Thoracic aorta (tissue), 2 donors: ENCODE results near the gene ANTXR2. TPM values are rescaled to one million over a fixed set of nuclear protein-coding genes. Genes with fewer than 3 reads are reported as not detected.

Experiments used
- ATAC-seq: fragments of 150-250 bp; one replicate; pipeline ENCODE4 v1.8.0; 2017; ENCODE audit warnings: low read depth; ENCODE audit not compliant: insufficient number of reproducible peaks, low FRiP score
- DNase-seq: peaks from one replicate; pipeline ENCODE4 v3.0.0-alpha.2; 2020; ENCODE audit warnings: low spot score
- H3K27ac ChIP-seq, 2 donors: fragments of 200-600 bp; sonication (generic); 1 replicate in 1 of 2; 2 replicates in 1 of 2; pipeline ENCODE4 v1.5.1; 2016; ENCODE audit warnings: mild to moderate bottlenecking in 2 of 2, moderate library complexity in 2 of 2
- H3K27me3 ChIP-seq: fragments of 200-600 bp; sonication (generic); replicated peaks from 2 replicates; pipeline ENCODE4 v1.6.0; 2016; ENCODE audit warnings: mild to moderate bottlenecking; ENCODE audit not compliant: insufficient read depth
- H3K36me3 ChIP-seq: fragments of 200-600 bp; sonication (generic); one replicate; pipeline ENCODE4 v1.5.1; 2016
- H3K4me1 ChIP-seq, 2 donors: fragments of 200-600 bp; sonication (generic); 1 replicate in 1 of 2; 2 replicates in 1 of 2; pipeline versions ENCODE4 v1.5.1 to v1.6.0; 2016; ENCODE audit warnings: low read depth in 2 of 2, mild to moderate bottlenecking in 1 of 2; ENCODE audit not compliant: control insufficient read depth in 1 of 2
- H3K4me3 ChIP-seq: fragments of 200-600 bp; sonication (generic); 2 replicates; pipeline ENCODE4 v1.5.1; 2016; ENCODE audit warnings: mild to moderate bottlenecking
- H3K9me3 ChIP-seq: fragments of 200-600 bp; sonication (generic); 2 replicates; pipeline ENCODE4 v1.5.1; 2016
- CTCF ChIP-seq: fragments of 200-600 bp; sonication (generic); IDR thresholded peaks from one replicate; pipeline ENCODE4 v1.5.1; 2019; ENCODE audit warnings: antibody characterized with exemption
- total RNA-seq, 2 donors: library from RNA; depleted of rRNA; stranded (reverse); fragments of >200 nt; gene quantifications; one replicate each; pipeline versions ENCODE4 v1.1.0 to v1.2.3, GENCODE V29; 2016

The ANTXR2 gene
- total RNA-seq, 2 donors from 2014 or later: 48.3 to 63.8 TPM

GRCh38 chr4:80078346-80079092 lies 5.5 kb upstream of the ANTXR2 start:
- no peak overlapping the region for H3K4me3 ChIP-seq
- no peaks in the 10 kb centered on the region for H3K9me3 ChIP-seq
- H3K27ac ChIP-seq: no peak overlapping the region
- no peaks in the 10 kb centered on the region for H3K27me3 ChIP-seq
- H3K36me3 ChIP-seq: no peaks in the 10 kb centered on the region
- ATAC-seq (no peak), DNase-seq (no peak)
- no peak for TF ChIP-seq CTCF
- H3K4me1 ChIP-seq: peaks cover 5 to 8% of the 10 kb centered on the region in 2 donors

- Histone ChIP-seq H3K9me3 (no peaks in the 10 kb centered on the region), H3K36me3 (no peaks in the 10 kb centered on the region), H3K27me3 (no peaks in the 10 kb centered on the region), H3K4me3 (no peak overlapping the region), H3K27ac (no peak overlapping the region), H3K4me1 (peaks cover 7 to 11% of the 10 kb centered on the region in 2 donors)
- no peak for DNase-seq
- no peak for ATAC-seq
- no peak for TF ChIP-seq CTCF
These were observed 4.6 kb upstream of the ANTXR2 start for GRCh38 chr4:80077639-80078038.

- ATAC-seq (no peak), DNase-seq (no peak)
- H3K4me1 ChIP-seq: peaks cover 7 to 11% of the 10 kb centered on the region in 2 donors
- no peak overlapping the region for H3K4me3 ChIP-seq
- no peaks in the 10 kb centered on the region for H3K36me3 ChIP-seq
- no peaks in the 10 kb centered on the region for H3K9me3 ChIP-seq
- TF ChIP-seq CTCF: no peak
- no peak overlapping the region for H3K27ac ChIP-seq
- H3K27me3 ChIP-seq: no peaks in the 10 kb centered on the region
These were observed 3.7 kb upstream of the ANTXR2 start for GRCh38 chr4:80076681-80077080.

- no peak for DNase-seq
- no peak for TF ChIP-seq CTCF
- no peaks in the 10 kb centered on the region for H3K27me3 ChIP-seq
- H3K27ac ChIP-seq: no peak overlapping the region
- no peaks in the 10 kb centered on the region for H3K36me3 ChIP-seq
- H3K4me3 ChIP-seq: no peak overlapping the region
- ATAC-seq: no peak
- H3K9me3 ChIP-seq: no peaks in the 10 kb centered on the region
- H3K4me1 ChIP-seq: peaks cover 12 to 14% of the 10 kb centered on the region in 2 donors
These were observed 3.1 kb upstream of the ANTXR2 start for GRCh38 chr4:80075995-80076675.

GRCh38 chr4:80074651-80075050 lies 1.6 kb upstream of the ANTXR2 start:
- peaks cover 17 to 28% of the 10 kb centered on the region in 2 donors for H3K4me1 ChIP-seq
- no peaks in the 10 kb centered on the region for H3K27me3 ChIP-seq
- no peaks in the 10 kb centered on the region for H3K9me3 ChIP-seq
- H3K36me3 ChIP-seq: no peaks in the 10 kb centered on the region
- TF ChIP-seq CTCF: no peak
- ATAC-seq (no peak), DNase-seq (no peak)
- H3K4me3 ChIP-seq: no peak overlapping the region
- H3K27ac ChIP-seq: no peak overlapping the region
